ENCODE data around the gene SHROOM2.

The SHROOM2 gene, protein sequence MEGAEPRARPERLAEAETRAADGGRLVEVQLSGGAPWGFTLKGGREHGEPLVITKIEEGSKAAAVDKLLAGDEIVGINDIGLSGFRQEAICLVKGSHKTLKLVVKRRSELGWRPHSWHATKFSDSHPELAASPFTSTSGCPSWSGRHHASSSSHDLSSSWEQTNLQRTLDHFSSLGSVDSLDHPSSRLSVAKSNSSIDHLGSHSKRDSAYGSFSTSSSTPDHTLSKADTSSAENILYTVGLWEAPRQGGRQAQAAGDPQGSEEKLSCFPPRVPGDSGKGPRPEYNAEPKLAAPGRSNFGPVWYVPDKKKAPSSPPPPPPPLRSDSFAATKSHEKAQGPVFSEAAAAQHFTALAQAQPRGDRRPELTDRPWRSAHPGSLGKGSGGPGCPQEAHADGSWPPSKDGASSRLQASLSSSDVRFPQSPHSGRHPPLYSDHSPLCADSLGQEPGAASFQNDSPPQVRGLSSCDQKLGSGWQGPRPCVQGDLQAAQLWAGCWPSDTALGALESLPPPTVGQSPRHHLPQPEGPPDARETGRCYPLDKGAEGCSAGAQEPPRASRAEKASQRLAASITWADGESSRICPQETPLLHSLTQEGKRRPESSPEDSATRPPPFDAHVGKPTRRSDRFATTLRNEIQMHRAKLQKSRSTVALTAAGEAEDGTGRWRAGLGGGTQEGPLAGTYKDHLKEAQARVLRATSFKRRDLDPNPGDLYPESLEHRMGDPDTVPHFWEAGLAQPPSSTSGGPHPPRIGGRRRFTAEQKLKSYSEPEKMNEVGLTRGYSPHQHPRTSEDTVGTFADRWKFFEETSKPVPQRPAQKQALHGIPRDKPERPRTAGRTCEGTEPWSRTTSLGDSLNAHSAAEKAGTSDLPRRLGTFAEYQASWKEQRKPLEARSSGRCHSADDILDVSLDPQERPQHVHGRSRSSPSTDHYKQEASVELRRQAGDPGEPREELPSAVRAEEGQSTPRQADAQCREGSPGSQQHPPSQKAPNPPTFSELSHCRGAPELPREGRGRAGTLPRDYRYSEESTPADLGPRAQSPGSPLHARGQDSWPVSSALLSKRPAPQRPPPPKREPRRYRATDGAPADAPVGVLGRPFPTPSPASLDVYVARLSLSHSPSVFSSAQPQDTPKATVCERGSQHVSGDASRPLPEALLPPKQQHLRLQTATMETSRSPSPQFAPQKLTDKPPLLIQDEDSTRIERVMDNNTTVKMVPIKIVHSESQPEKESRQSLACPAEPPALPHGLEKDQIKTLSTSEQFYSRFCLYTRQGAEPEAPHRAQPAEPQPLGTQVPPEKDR (N-terminal part only)

DNA sequence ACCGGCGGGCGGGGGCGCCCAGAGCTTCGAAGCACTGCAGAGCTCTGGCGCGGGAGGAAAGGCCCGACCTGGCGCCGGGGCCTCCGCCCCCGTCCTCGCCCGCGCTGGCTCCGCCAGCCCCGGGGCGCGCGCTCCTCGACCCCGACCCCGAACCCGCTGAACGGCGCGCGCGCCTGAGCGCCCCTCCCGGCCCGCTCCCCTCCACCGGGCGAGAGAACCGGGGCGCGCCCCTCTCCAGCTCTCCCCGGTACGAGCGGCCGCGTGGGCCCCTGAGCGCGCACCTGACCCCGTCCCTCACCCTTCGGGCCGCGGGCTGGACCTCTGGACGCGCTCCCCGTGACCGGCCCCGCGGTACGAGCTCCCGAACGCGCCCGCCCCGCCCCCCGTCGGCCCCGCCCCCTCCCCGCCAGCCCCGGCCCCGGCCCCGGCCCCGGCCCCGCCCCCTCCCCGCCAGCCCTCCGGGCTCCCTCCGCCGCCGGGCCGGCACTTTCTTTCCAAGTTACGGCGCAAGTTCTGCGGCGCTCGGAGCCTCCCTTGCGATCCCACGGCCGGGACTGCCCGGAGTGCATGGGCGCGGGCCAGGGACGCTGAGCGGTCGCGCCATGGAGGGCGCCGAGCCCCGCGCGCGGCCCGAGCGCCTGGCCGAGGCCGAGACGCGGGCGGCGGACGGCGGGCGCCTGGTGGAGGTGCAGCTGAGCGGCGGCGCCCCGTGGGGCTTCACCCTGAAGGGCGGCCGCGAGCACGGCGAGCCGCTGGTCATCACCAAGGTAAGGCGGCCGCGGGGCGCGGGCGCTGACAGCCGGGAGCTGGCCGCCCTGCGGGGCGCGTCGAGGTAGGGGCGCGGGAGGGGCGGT lies at the start of gene SHROOM2:
SHROOM2 (plus strand) TSS at position 486 of the 854 bp plus-strand sequence; CDS start at position 603, 117 bp downstream.
- peak; percentile 31 for DNase-seq (ENCODE audit: low read depth)
- no peak for TF ChIP-seq CTCF (IDR thresholded peaks at IDR 0.05; ENCODE audit: low read length, missing control alignments)
- H3K4me3 ChIP-seq (replicated peaks; ENCODE audit: low read depth, low read length) = peak within 1 kb of the TSS; percentile 67

DNA sequence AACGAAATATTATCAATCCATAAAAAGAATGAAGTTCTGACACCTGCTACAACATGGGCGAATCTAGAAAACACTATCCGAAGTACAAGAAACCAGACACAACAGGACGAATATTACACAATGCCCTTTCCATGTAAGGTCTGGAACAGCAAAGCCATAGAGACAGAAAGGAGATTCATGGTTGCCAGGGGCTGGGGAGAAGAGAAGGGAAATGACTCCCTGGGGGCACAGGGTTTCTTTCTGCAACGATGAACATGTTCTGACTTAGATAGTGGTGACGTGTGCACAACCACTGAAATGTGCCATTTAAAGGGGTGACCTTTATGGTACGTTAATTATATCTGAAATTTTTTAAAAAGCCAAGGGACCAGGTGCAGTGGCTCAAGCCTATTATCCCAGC lies 48.9 kb upstream of the SHROOM2 start:
- no peak for DNase-seq (ENCODE audit: low read depth)
- TF ChIP-seq CTCF (IDR thresholded peaks at IDR 0.05; ENCODE audit: low read length, missing control alignments) = no peak
- no peak overlapping the region for H3K4me3 ChIP-seq (replicated peaks; ENCODE audit: low read depth, low read length)

GRCh38 chrX:9738151-9738550 lies 48.1 kb upstream of the SHROOM2 start:
- H3K4me3 ChIP-seq (replicated peaks; ENCODE audit: low read depth, low read length) = no peak overlapping the region
- DNase-seq (ENCODE audit: low read depth) = no peak
- no peak for TF ChIP-seq CTCF (IDR thresholded peaks at IDR 0.05; ENCODE audit: low read length, missing control alignments)

DNA sequence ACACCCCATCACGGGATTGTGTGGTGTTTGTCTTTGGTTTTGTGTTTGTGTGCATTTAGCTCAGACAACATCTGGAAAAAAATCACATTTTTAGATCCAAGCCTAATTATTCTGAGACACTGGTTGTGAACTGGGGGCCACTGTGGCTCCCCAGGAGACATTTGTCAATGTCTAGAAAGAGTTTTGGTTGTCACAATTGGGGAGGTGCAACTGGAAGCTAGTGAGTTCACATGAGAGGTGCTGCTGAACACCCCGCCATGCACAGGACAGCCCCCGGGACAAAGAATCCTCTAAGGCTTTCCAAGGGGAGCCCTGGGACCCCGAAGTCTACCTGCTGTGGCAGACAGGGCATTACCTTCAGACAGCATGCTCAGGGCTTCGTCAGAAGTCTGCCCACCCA lies 47.1 kb upstream of the SHROOM2 start:
- TF ChIP-seq CTCF (IDR thresholded peaks at IDR 0.05; ENCODE audit: low read length, missing control alignments) = no peak

DNA sequence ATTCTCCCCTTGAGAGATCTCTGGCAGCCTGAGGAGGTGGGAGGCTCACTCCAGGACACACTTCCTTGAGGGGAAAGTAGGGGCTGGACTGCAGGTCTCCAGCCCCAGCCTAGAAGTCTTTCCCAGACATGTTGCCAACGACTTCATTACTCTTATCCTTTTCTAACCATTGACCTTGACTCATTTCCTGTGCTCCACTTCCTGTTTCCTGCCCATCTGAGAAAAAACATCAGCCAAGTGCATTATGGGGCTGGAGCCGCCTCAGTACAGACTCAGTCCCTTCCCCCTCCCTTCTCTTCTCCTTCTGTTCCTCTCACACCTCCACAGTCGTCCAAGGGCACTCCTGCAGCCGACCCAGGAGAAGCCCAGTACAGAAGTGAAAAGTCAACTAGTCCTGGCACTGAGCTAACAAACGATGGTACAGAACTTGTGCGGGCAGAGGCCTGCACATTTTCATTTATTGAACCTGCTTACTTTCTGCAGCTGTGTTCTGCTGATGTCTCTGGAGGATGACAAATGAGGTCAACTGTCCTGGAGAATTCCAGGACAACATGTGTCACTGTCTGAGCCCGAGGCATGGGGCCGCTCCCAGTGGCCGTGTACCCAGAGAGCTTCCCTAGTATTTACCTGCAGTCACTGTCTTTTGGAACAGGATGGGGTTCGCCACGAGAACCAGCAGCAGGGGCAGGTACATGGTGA lies 40.7 kb upstream of the SHROOM2 start:
- no peak for TF ChIP-seq CTCF (IDR thresholded peaks at IDR 0.05; ENCODE audit: low read length, missing control alignments)
- DNase-seq (ENCODE audit: low read depth) = peak; percentile 91
- H3K4me3 ChIP-seq (replicated peaks; ENCODE audit: low read depth, low read length) = no peak overlapping the region

More for the DNA sequence above, 47.1 kb upstream of the SHROOM2 start:
- no peak for DNase-seq (ENCODE audit: low read depth)
- no peak overlapping the region for H3K4me3 ChIP-seq (replicated peaks; ENCODE audit: low read depth, low read length)
